SK-N-MC (cell line): Measurements from ENCODE around the gene MKX.

Source experiments
- EZH2 ChIP-seq: fragments of 200-600 bp; sonication (generic); IDR thresholded peaks from one replicate; pipeline ENCODE4 v1.6.1; 2017; ENCODE audit warnings: antibody characterized with exemption
- FOXP2 ChIP-seq: optimal IDR thresholded peaks from 2 replicates; pipeline ENCODE3; 2011; ENCODE audit warnings: mild to moderate bottlenecking, moderate library complexity; ENCODE audit not compliant: insufficient read depth; ENCODE audit errors: extremely low read length, control extremely low read depth

DNA sequence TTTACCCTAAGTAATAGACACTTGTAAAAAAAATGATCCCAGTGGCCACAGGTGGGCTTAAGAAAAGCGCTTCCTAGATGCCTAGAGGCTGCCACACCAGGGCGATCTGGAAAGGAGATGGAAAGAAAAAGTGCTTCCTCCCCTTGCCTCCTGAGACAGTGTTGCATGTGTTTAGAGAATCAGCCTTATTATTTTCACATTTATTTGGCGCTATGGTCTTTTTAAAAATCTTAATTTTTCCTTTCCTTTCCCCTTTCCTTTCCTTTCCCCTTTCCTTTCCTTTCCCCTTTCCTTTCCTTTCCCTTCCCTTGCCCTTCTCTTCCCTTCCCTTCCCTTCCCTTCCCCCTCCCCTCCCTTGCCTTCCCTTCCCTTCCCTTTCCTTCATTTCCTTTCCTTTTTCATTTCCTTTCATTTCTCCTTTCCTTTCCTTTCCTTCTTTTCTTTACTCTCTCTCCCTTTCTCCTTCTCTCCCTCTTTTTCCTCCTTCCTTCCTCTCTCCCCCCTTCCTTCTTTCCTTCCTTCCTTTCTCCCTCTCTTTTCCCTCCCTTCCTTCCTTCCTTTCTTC, 7.1 kb upstream of the MKX start:
- TF ChIP-seq EZH2: no peak
- no peak for TF ChIP-seq FOXP2
